ENCODE results near the gene GLS. TPM values are rescaled to one million over a fixed set of nuclear protein-coding genes. Genes with fewer than 3 reads are reported as not detected.

The GLS gene
- total and polyA plus RNA-seq, 9 of the 15 experiments (the other 6 are each of a cell fraction or from before 2014, with no cell fraction given): 13.7 to 77.5 (median 48.2) TPM

DNA sequence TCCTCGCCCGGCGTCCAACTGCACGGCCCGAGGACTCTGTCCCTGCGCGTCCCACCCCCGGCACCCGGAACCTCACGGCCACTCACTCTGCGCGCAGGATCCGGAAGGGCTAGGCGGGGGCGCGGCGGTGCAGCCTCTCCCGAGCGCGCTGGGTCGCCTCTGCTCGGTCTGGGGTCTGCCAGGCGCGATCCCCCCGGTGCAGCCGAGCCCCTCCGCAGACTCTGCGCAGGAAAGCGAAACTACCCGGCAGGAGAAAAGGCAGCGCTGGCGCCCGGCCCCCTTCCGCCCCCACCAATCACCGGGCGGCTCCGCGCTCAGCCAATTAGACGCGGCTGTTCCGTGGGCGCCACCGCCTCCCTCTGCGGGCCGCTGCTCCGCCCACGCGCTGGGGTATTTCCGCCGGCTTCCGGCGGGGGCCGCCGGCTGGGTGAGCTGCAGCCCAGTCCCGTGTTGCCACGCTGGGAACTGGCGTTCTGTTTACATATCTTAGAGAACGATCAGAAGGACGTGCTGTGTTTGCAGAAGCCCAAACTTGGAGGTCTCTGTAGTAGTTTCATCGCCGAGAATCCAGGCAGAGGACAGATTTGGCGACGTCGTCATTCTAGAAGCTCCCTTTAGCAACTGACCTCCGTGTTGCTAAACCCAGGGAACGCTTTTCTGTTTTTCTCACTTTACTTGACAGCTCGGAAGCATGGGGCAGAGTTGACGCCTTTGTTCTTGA is 133.5 kb downstream of the GLS start, which contains the start of gene STAT1 (continued):
- TF ChIP-seq MLLT1 (IDR thresholded peaks at IDR 0.05) (no peak), SPI1 (IDR thresholded peaks at IDR 0.05; ENCODE audit: borderline replicate concordance, low read depth, low read length) (no peak), TSC22D4 (tag; IDR thresholded peaks at IDR 0.05) (no peak), C11orf30 (IDR thresholded peaks at IDR 0.05; ENCODE audit: low read depth) (peak; percentile 43), MEF2A (IDR thresholded peaks at IDR 0.05; ENCODE audit: control insufficient read depth, low read depth, low read length) (no peak), TFAP4 (CRISPR knock-in tag; IDR thresholded peaks at IDR 0.05; ENCODE audit: borderline replicate concordance) (peak; percentile 98), PCBP2 (IDR thresholded peaks at IDR 0.05; ENCODE audit: low read depth, low read length, poor library complexity, severe bottlenecking) (peak; percentile 48), UBTF (IDR thresholded peaks at IDR 0.05; ENCODE audit: borderline replicate concordance in 1 of 2, low read depth in 2 of 2, low read length in 2 of 2) (0 out of 4 replicates have a peak, but pooled peaks of 1 of the 2 experiments have one; percentile 33), TBP (optimal IDR thresholded peaks at IDR 0.05; ENCODE audit: low read depth, low read length) (peak; percentile 67), CREM (IDR thresholded peaks at IDR 0.05; ENCODE audit: low read depth) (peak; percentile 57), TRIM24 (IDR thresholded peaks at IDR 0.05) (no peak), CTBP1 (IDR thresholded peaks at IDR 0.05; ENCODE audit: borderline replicate concordance) (no peak; the same call in 1 of the 2 replicates), KDM4B (IDR thresholded peaks at IDR 0.05; ENCODE audit: borderline replicate concordance in 2 of 2, low read depth in 1 of 2) (no peak), RFX7 (CRISPR knock-in tag; IDR thresholded peaks at IDR 0.05) (no peak), ZBTB8A (IDR thresholded peaks at IDR 0.05; ENCODE audit: partially characterized antibody) (no peak), MAFK (IDR thresholded peaks at IDR 0.05; ENCODE audit: low read length) (no peak)
- TF ChIP-seq, protein P1, sequence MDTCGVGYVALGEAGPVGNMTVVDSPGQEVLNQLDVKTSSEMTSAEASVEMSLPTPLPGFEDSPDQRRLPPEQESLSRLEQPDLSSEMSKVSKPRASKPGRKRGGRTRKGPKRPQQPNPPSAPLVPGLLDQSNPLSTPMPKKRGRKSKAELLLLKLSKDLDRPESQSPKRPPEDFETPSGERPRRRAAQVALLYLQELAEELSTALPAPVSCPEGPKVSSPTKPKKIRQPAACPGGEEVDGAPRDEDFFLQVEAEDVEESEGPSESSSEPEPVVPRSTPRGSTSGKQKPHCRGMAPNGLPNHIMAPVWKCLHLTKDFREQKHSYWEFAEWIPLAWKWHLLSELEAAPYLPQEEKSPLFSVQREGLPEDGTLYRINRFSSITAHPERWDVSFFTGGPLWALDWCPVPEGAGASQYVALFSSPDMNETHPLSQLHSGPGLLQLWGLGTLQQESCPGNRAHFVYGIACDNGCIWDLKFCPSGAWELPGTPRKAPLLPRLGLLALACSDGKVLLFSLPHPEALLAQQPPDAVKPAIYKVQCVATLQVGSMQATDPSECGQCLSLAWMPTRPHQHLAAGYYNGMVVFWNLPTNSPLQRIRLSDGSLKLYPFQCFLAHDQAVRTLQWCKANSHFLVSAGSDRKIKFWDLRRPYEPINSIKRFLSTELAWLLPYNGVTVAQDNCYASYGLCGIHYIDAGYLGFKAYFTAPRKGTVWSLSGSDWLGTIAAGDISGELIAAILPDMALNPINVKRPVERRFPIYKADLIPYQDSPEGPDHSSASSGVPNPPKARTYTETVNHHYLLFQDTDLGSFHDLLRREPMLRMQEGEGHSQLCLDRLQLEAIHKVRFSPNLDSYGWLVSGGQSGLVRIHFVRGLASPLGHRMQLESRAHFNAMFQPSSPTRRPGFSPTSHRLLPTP (IDR thresholded peaks at IDR 0.05; ENCODE audit: borderline replicate concordance, extremely low read depth, insufficient read length): no peak
- TF ChIP-seq, protein P2, sequence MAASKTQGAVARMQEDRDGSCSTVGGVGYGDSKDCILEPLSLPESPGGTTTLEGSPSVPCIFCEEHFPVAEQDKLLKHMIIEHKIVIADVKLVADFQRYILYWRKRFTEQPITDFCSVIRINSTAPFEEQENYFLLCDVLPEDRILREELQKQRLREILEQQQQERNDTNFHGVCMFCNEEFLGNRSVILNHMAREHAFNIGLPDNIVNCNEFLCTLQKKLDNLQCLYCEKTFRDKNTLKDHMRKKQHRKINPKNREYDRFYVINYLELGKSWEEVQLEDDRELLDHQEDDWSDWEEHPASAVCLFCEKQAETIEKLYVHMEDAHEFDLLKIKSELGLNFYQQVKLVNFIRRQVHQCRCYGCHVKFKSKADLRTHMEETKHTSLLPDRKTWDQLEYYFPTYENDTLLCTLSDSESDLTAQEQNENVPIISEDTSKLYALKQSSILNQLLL (CRISPR knock-in tag; IDR thresholded peaks at IDR 0.05; ENCODE audit: borderline replicate concordance): no peak

Data from K562 (cell line).